BJ (cell line): ENCODE data around the gene CSPG5. TPM values are rescaled to one million over a fixed set of nuclear protein-coding genes. Genes with fewer than 3 reads are reported as not detected.

ENCODE experiments used
- CTCF ChIA-PET: fragments of 350-600 bp; formaldehyde crosslinking; extraction: SDS; loops from one replicate; lab custom pipeline; 2021; ENCODE audit warnings: antibody characterized with exemption, inconsistent platforms; lab: Yijun Ruan, JAX
- POLR2A ChIA-PET: fragments of 300-600 bp; sonication (Branson Sonifier 250); formaldehyde crosslinking; extraction: SDS; loops from one replicate; lab custom pipeline; 2021; ENCODE audit warnings: antibody characterized with exemption; lab: Charles Lee
- DNase-seq: peaks from one replicate; pipeline ENCODE4 v3.0.0-alpha.2; 2011; ENCODE audit warnings: low read depth
- H3K27me3 ChIP-seq: 2 replicates; pipeline ENCODE4 v1.6.0; 2011; ENCODE audit warnings: low read length; ENCODE audit not compliant: control insufficient read depth, insufficient read depth
- H3K36me3 ChIP-seq: 2 replicates; pipeline ENCODE4 v1.5.1; 2011; ENCODE audit warnings: low read length; ENCODE audit not compliant: control insufficient read depth, insufficient read depth
- H3K4me3 ChIP-seq: 2 replicates; pipeline ENCODE4 v1.5.1; 2011; ENCODE audit warnings: low read depth, mild to moderate bottlenecking, control low read depth, low read length
- CTCF ChIP-seq: IDR thresholded peaks from 2 replicates; pipeline ENCODE4 v1.5.1; 2011; ENCODE audit warnings: low read depth, mild to moderate bottlenecking, control low read depth, inconsistent platforms, low read length, moderate library complexity; ENCODE audit not compliant: insufficient read depth
- polyA plus RNA-seq: library from polyadenylated mRNA; depleted of rRNA; stranded (reverse); fragments of >200 nt; gene quantifications from 2 replicates; pipeline ENCODE4 v1.2.3, GENCODE V29; 2011

CSPG5 gene
- polyA plus RNA-seq, 1 experiment, result 0.04 TPM

- Histone ChIP-seq H3K36me3 (no peaks in the 10 kb centered on the region), H3K4me3 (no peak overlapping the region), H3K27me3 (no peaks in the 10 kb centered on the region; the same call in none of the 2 replicates)
- POLR2A ChIA-PET, result no interaction called here
- CTCF ChIA-PET, result interaction anchor here (1.0 kb wide), 1 partner anchor 20 kb away, joined by 3 read pairs; no protein-coding TSS in a partner anchor
- DNase-seq, result no peak
- no peak for TF ChIP-seq CTCF
These were observed 37.0 kb downstream of the CSPG5 start for GRCh38 chr3:47541583-47542108.

GRCh38 chr3:47540281-47540680, 38.4 kb downstream of the CSPG5 start:
- no peak for DNase-seq
- ChIA-PET POLR2A (interaction anchor here (0.6 kb wide), 1 partner anchor 34 kb away, joined by 3 read pairs; no protein-coding TSS in a partner anchor), CTCF (interaction anchor here (1.0 kb wide), 2 partner anchors 16 to 19 kb away, joined by 3 read pairs; no protein-coding TSS in a partner anchor)
- Histone ChIP-seq H3K36me3 (no peaks in the 10 kb centered on the region), H3K27me3 (no peaks in the 10 kb centered on the region; the same call in none of the 2 replicates), H3K4me3 (no peak overlapping the region)
- TF ChIP-seq CTCF, result no peak

- Histone ChIP-seq H3K36me3 (no peaks in the 10 kb centered on the region), H3K4me3 (no peak overlapping the region), H3K27me3 (no peaks in the 10 kb centered on the region; the same call in none of the 2 replicates)
- no peak for TF ChIP-seq CTCF
- ChIA-PET CTCF (no interaction called here), POLR2A (no interaction called here)
- no peak for DNase-seq
These were observed 41.7 kb downstream of the CSPG5 start for GRCh38 chr3:47536967-47537366.

- POLR2A ChIA-PET, result no interaction called here
These were observed 42.3 kb downstream of the CSPG5 start for GRCh38 chr3:47536221-47536891.

More at GRCh38 chr3:47536221-47536891, 42.3 kb downstream of the CSPG5 start:
- no peaks in the 10 kb centered on the region; the same call in none of the 2 replicates for H3K27me3 ChIP-seq
- no peak for DNase-seq
- H3K4me3 ChIP-seq, result no peak overlapping the region
- CTCF ChIA-PET, result interaction anchor here (0.6 to 0.7 kb wide), 2 partner anchors 166 to 463 kb away, joined by 3 read pairs; no protein-coding TSS in a partner anchor
- H3K36me3 ChIP-seq, result no peaks in the 10 kb centered on the region
- no peak for TF ChIP-seq CTCF
